GM18511 (cell line): ENCODE data around the gene UNCX.

ENCODE experiments used
- ATAC-seq: cut with Tn5 transposase; IDR thresholded peaks from one replicate; pipeline ENCODE4 v1.9.1; 2021; ENCODE audit warnings: mild to moderate bottlenecking, moderate library complexity; ENCODE audit not compliant: unreplicated experiment

UNCX gene

DNA sequence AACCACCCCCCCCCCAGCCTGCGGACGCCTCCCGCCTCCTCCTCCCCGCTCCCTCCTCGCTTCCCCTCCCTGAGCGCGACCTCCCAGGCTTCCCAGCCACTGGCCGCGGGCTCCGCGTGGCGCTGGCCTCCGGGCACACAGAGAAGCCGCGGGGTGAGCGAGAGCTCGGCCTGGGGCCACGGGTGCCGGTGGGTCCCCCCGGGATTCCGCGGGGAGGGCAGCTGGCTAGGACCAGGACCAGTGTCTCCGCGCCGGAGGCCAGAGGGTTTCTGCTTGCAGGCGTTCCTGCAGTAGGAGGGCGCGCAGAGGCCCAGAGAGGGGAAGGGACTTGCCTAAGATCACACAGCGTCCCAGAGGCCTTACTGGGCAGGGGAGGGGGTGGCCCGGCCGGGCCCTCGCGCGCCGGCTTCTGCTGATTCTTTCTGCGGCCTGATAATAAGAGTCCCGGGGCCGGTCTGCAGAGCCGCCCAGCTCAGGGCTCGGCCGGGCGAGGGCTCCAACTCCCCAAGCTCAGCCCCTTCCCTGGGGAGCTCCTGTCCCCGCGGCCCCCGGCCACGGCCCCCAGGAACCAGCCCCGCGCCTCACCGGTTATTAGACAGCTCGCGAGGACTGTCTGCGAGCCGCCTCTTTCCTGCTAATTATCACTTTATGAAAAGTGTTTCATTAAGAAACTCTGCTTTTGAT, 10.1 kb downstream of the UNCX start:
- ATAC-seq: no peak

DNA sequence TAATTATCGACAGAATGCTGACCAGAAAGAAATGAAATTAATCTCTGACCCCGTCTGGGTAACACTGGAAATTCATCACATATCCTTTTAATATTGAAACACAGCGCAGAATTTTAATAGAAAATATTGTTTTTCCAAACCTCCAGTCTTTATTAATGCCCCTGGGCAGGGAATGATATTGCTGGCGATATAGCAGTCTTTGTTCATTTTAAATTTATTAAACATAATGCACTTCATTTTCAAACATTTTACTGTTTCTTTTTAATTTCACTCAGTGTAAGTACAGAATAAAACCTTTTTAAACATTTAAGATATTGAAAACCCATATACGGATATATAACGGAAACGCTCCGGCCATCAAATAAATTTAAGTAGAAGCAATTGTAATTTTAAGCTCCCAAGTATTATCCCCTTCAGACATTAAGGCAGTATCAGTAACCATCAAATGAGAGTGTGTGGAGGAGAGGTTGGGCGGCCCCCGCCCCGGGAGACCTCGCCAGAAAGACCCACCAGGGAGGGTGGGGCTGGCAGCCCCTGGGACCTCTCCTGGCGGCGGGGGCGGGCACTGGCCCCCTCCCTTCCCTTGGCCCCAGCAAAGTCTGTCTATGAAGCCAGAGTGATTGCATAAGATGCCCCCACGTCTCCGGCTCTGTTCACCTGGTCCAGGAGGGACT, 10.8 kb downstream of the UNCX start:
- no peak for ATAC-seq

DNA sequence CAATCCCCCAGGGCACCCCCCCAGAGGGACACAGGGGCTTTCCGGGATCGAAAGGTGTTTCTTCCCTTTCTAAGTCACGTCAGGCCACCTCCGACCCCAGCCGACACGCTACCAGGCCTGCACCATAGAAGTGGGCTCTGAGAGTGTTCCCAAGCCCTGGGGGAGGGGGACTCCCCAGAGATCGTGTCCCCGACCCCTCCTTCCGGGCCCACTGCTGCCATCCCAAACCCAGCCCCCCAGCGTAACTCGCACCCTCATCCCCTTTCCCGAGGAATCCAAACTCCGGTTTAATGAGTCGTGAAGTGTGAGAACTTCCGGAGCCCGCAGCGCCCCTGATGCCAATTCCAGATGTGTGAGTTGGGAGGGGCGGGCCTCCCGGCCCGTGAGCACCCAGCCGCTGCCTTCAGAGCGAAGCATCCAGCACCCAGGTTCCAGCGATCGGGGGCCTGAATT, 11.3 kb downstream of the UNCX start:
- no peak for ATAC-seq

GRCh38 chr7:1244700-1245523, 12.2 kb downstream of the UNCX start:
- ATAC-seq: no peak

DNA sequence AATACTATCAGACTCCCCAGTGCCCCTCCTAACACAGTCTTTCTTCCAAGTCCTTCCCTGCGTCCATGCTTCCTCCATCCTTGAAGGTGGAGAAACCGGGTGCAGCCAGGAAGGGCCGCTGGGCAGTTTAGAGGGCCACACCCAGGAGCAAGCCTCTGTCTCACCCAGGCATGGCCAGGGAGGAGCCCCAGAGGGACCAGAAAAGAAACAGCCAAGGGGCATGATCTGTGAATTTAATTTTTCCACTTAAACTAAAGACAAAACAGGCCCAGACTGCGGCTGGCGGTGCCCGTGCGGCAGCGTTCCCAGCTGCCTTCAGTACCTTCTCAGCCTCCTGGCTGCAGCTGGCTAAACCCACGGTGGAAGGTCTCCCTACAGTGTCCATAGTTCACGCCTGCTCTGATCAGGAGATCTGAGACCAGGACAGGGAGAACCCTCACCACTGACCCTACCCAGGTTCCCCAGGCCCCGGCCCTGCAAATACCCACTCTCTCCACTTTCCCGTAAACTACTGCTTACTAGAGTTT, 12.9 kb downstream of the UNCX start:
- ATAC-seq: no peak

GRCh38 chr7:1246160-1246870, 13.6 kb downstream of the UNCX start:
- no peak for ATAC-seq

GRCh38 chr7:1246871-1247526, 14.3 kb downstream of the UNCX start:
- ATAC-seq: no peak

- no peak for ATAC-seq
Measured at GRCh38 chr7:1247527-1248041, 14.9 kb downstream of the UNCX start.

GRCh38 chr7:1248143-1248915, 15.7 kb downstream of the UNCX start:
- no peak for ATAC-seq

GRCh38 chr7:1248916-1249581, 16.4 kb downstream of the UNCX start:
- no peak for ATAC-seq

- no peak for ATAC-seq
Measured at GRCh38 chr7:1249731-1250130, 17.1 kb downstream of the UNCX start.

GRCh38 chr7:1250901-1251300, 18.2 kb downstream of the UNCX start:
- ATAC-seq: no peak

DNA sequence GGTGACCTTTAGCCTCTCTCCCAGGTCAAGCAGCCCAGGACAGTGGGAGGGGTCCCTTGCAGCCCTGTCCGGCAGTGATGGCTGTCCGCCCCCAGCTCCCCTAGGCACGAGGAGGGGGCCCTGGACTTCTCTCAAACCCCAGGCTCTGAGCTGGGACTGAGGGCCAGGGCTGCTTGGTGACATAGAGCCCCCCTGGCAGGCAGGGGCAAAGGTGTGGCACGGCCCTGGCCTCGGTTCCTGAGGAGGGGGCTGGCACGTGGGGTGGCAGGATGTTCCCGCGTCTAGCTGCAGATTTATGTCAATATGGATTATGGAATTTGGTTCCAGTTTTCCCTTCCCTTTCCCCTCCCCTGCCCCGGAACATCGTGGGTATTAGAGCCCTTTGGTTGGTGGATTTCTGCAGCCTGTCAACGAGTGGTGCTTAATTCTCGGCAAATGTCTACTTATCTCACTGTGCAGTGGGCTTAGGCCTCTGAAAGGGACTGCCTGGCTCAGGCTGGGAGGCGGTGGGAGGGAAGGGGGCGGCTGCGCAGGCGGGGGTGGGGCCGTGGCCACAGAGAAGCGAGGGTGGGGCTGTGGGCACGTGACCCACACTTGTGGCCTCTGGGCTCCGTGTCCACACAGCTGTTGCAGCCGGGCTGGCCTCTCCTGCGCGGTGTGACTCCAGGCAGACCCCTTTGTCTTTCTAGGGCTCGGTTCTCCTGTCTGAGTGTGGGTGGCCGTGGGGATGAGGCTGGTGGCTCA, 19.3 kb downstream of the UNCX start:
- ATAC-seq: no peak

GRCh38 chr7:1252540-1253090, 19.9 kb downstream of the UNCX start:
- ATAC-seq: no peak

DNA sequence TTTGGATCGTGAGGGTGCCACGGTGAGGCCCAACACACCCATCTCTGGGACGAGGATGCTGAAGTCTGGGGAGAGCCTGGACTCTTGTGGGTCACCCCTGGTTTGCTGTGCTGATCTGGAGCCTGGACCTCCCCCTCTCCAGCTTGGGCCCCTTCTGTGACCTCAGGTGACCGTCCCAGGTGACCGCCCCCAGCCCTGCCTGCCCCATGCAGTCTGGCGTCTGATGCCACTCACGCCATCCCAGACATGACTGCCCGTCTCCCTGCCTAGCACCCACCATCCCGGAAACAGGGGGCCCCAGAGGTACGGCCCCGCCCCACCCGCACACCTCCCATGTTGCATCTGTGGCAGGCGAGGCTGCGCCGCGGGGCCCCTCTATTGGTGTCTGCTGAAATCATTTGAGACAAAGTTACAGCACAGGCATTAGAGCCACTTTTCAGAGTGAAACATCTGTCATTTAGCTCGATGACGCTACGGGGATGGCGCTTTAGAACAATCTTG, 21.1 kb downstream of the UNCX start:
- no peak for ATAC-seq

DNA sequence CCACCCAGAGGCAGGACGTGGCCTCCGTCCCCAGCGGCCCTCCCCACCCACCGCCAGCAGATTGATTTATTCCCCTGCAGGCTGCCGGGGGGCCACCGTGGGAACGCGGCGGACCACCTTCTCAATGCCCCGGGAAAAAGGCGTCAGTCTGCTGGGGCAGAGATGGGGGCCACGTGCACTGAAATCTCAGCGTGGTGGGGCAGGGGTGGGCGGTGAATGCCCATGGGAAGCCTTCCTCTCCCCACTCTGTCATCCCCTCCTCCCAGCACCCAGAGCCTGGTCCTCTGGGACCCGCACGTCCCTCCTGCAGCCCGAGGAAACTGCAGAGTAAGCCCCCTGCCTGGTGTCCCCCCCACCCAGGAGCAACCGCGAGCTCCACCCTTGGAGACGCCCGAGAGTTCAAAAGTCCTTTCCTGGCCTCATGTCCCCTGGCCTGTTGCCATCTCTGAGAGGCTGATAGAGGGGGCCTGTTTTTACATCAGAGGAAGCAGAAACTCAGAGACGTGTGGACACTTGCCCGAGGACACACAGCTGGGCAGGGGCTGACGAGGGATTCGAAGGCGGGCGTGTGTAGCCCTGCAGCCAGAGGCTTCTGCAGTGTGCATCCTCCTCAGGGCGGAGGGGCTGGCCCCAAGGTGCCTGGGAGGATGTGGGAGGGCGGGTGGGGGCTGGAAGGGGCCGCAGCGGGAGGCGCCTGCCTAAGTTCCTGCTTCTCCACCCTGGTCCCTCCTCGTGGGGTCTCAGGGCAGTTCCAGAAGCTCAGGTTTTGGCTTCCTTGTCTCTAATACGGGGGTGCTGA, 21.8 kb downstream of the UNCX start:
- ATAC-seq: no peak
